ENCODE results near the gene SLC26A11. TPM values are rescaled to one million over a fixed set of nuclear protein-coding genes. Genes with fewer than 3 reads are reported as not detected.
A peak's percentile ranks its signal among the peaks of the same experiment; 100 is the strongest.

SLC26A11 gene
- total and polyA plus RNA-seq, 2 of the 13 experiments (the other 11 are each of a cell fraction or from before 2014, with no cell fraction given): 8.7 to 13.2 TPM

DNA sequence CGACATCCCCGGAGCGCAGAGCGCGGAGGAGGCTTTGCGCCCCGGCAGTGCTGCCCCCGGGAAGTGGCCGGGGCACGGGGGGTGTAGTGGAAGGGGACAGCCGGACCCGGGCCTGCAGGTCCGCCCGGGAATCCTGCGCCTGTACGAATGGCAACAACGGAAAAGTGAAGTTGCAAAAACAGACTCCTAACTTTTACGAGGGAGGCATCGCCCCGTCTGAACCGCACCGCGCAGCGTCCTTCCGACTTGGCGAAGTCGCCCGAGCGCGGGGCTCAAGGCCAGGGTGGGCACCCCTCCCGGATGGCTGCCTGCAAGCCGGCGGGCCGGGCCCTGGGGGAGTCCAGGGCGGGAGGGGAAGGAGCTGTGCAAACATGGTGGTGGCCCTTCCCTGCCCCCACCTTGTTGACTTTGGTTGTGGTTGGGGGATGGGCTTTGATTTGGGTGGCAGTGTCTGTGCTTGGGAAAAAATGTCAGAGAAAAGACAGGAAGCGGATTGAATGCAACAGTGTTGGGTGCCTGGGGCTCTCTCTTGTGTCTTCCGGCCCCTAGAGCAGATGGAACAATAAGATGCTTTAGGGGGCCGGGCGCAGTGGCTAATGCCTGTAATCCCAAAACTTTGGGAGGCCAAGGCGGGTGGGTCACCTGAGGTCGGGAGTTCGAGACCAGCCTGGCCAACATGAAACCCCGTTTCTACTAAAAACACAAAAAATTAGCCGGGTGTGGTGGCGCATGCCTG lies 41.1 kb downstream of the SLC26A11 start (continued):
- TF ChIP-seq SMAD9 (CRISPR knock-in tag; IDR thresholded peaks at IDR 0.05) (no peak), ZNF781 (CRISPR knock-in tag; IDR thresholded peaks at IDR 0.05; ENCODE audit: borderline replicate concordance, not compliant biosample characterization) (no peak), ZNF7 (CRISPR knock-in tag; IDR thresholded peaks at IDR 0.05) (no peak), NCOA5 (CRISPR knock-in tag; IDR thresholded peaks at IDR 0.05) (no peak), ZNF674 (CRISPR knock-in tag; IDR thresholded peaks at IDR 0.05; ENCODE audit: low read depth) (no peak), TCF7 (IDR thresholded peaks at IDR 0.05; ENCODE audit: low read depth) (no peak), U2AF1 (optimal IDR thresholded peaks at IDR 0.05; ENCODE audit: low read depth, low read length) (no peak), HDAC2 (CRISPR knock-in tag; IDR thresholded peaks at IDR 0.05) (peak; percentile 94), KLF12 (CRISPR knock-in tag; IDR thresholded peaks at IDR 0.05; ENCODE audit: borderline replicate concordance) (0 out of 2 replicates have a peak, but pooled peaks have one; percentile 62), ZNF274 (CRISPR knock-in tag; IDR thresholded peaks at IDR 0.05) (0 out of 2 replicates have a peak, but pooled peaks have one; percentile 56), MEIS1 (CRISPR knock-in tag; IDR thresholded peaks at IDR 0.05; ENCODE audit: borderline replicate concordance) (0 out of 2 replicates have a peak, but pooled peaks have one; percentile 85), ARNT2 (CRISPR knock-in tag; IDR thresholded peaks at IDR 0.05; ENCODE audit: low read depth) (peak; percentile 93), ONECUT2 (CRISPR knock-in tag; IDR thresholded peaks at IDR 0.05) (0 out of 2 replicates have a peak, but pooled peaks have one; percentile 44), ZNF329 (CRISPR knock-in tag; IDR thresholded peaks at IDR 0.05; ENCODE audit: low read depth) (no peak), KDM5B (CRISPR knock-in tag; IDR thresholded peaks at IDR 0.05; ENCODE audit: borderline replicate concordance) (peak; percentile 88), SSRP1 (CRISPR knock-in tag; IDR thresholded peaks at IDR 0.05) (peak; percentile 97), MTF2 (CRISPR knock-in tag; IDR thresholded peaks at IDR 0.05; ENCODE audit: borderline replicate concordance) (no peak), RNF2 (conservative IDR thresholded peaks at IDR 0.05; ENCODE audit: low read depth) (no peak)
- TF ChIP-seq, protein P1, sequence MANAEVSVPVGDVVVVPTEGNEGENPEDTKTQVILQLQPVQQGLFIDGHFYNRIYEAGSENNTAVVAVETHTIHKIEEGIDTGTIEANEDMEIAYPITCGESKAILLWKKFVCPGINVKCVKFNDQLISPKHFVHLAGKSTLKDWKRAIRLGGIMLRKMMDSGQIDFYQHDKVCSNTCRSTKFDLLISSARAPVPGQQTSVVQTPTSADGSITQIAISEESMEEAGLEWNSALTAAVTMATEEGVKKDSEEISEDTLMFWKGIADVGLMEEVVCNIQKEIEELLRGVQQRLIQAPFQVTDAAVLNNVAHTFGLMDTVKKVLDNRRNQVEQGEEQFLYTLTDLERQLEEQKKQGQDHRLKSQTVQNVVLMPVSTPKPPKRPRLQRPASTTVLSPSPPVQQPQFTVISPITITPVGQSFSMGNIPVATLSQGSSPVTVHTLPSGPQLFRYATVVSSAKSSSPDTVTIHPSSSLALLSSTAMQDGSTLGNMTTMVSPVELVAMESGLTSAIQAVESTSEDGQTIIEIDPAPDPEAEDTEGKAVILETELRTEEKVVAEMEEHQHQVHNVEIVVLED (CRISPR knock-in tag; IDR thresholded peaks at IDR 0.05; ENCODE audit: borderline replicate concordance): peak; percentile 62; the same call in 1 of the 2 replicates
- TF ChIP-seq, protein P2, sequence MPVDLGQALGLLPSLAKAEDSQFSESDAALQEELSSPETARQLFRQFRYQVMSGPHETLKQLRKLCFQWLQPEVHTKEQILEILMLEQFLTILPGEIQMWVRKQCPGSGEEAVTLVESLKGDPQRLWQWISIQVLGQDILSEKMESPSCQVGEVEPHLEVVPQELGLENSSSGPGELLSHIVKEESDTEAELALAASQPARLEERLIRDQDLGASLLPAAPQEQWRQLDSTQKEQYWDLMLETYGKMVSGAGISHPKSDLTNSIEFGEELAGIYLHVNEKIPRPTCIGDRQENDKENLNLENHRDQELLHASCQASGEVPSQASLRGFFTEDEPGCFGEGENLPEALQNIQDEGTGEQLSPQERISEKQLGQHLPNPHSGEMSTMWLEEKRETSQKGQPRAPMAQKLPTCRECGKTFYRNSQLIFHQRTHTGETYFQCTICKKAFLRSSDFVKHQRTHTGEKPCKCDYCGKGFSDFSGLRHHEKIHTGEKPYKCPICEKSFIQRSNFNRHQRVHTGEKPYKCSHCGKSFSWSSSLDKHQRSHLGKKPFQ (CRISPR knock-in tag; IDR thresholded peaks at IDR 0.05; ENCODE audit: insufficient replicate concordance): no peak
- TF ChIP-seq, protein P3, sequence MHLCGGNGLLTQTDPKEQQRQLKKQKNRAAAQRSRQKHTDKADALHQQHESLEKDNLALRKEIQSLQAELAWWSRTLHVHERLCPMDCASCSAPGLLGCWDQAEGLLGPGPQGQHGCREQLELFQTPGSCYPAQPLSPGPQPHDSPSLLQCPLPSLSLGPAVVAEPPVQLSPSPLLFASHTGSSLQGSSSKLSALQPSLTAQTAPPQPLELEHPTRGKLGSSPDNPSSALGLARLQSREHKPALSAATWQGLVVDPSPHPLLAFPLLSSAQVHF (CRISPR knock-in tag; IDR thresholded peaks at IDR 0.05): no peak
- TF ChIP-seq, protein P4, sequence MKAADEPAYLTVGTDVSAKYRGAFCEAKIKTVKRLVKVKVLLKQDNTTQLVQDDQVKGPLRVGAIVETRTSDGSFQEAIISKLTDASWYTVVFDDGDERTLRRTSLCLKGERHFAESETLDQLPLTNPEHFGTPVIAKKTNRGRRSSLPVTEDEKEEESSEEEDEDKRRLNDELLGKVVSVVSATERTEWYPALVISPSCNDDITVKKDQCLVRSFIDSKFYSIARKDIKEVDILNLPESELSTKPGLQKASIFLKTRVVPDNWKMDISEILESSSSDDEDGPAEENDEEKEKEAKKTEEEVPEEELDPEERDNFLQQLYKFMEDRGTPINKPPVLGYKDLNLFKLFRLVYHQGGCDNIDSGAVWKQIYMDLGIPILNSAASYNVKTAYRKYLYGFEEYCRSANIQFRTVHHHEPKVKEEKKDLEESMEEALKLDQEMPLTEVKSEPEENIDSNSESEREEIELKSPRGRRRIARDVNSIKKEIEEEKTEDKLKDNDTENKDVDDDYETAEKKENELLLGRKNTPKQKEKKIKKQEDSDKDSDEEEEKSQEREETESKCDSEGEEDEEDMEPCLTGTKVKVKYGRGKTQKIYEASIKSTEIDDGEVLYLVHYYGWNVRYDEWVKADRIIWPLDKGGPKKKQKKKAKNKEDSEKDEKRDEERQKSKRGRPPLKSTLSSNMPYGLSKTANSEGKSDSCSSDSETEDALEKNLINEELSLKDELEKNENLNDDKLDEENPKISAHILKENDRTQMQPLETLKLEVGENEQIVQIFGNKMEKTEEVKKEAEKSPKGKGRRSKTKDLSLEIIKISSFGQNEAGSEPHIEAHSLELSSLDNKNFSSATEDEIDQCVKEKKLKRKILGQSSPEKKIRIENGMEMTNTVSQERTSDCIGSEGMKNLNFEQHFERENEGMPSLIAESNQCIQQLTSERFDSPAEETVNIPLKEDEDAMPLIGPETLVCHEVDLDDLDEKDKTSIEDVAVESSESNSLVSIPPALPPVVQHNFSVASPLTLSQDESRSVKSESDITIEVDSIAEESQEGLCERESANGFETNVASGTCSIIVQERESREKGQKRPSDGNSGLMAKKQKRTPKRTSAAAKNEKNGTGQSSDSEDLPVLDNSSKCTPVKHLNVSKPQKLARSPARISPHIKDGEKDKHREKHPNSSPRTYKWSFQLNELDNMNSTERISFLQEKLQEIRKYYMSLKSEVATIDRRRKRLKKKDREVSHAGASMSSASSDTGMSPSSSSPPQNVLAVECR (CRISPR knock-in tag; IDR thresholded peaks at IDR 0.05; ENCODE audit: borderline replicate concordance): peak; percentile 85; the same call in 1 of the 2 replicates

Data from HepG2 (cell line).